Subcutaneous abdominal adipose tissue (tissue), 5 donors: ENCODE measurements around the gene KATNB1.
"Not testable (repeated sequence)": the region's sequence is repeated elsewhere in the genome, so short reads cannot be mapped to it uniquely, and the experiment has no call there.

Experiments
- H3K27ac ChIP-seq: one replicate; pipeline ENCODE4 v1.7.0; 2013; ENCODE audit warnings: low read depth, mild to moderate bottlenecking, inconsistent platforms, low read length, moderate library complexity
- H3K27me3 ChIP-seq, 5 donors: one replicate each; pipeline ENCODE4 v1.7.0; 2013; ENCODE audit warnings: low read length in 5 of 5, inconsistent platforms in 1 of 5; ENCODE audit not compliant: control insufficient read depth in 5 of 5, insufficient read depth in 4 of 5
- H3K36me3 ChIP-seq, 5 donors: one replicate each; pipeline ENCODE4 v1.7.0; 2013; ENCODE audit warnings: low read length in 5 of 5; ENCODE audit not compliant: control insufficient read depth in 5 of 5, insufficient read depth in 5 of 5
- H3K4me1 ChIP-seq, 5 donors: one replicate each; pipeline ENCODE4 v1.7.0; 2013; ENCODE audit warnings: low read length in 5 of 5, mild to moderate bottlenecking in 3 of 5, moderate library complexity in 1 of 5; ENCODE audit not compliant: control insufficient read depth in 5 of 5, insufficient read depth in 5 of 5
- H3K4me3 ChIP-seq, 5 donors: one replicate each; pipeline ENCODE4 v1.7.0; 2013; ENCODE audit warnings: low read length in 5 of 5, low read depth in 1 of 5
- H3K9ac ChIP-seq, 5 donors: one replicate each; pipeline ENCODE4 v1.7.0; 2013; ENCODE audit warnings: low read length in 5 of 5, mild to moderate bottlenecking in 4 of 5, moderate library complexity in 3 of 5
- H3K9me3 ChIP-seq, 5 donors: one replicate each; pipeline ENCODE4 v1.7.0; 2013; ENCODE audit warnings: low read length in 5 of 5; ENCODE audit not compliant: control insufficient read depth in 5 of 5
- donor health status: healthy.
- donor health status: healthy.
- donor health status: healthy.
- donor health status: healthy.
- donor health status: healthy.

KATNB1 gene

GRCh38 chr16:57711993-57712392, 23.6 kb upstream of the KATNB1 start:
- Histone ChIP-seq H3K4me1 (no peaks in the 10 kb centered on the region), H3K27ac (no peak overlapping the region), H3K9ac (no peak overlapping the region), H3K27me3 (peaks cover 3 to 11% (median 6%) of the 10 kb centered on the region in 5 donors), H3K4me3 (no peak overlapping the region), H3K9me3 (no peaks in the 10 kb centered on the region), H3K36me3 (no peaks in the 10 kb centered on the region)

- not testable (repeated sequence) for H3K9ac ChIP-seq, H3K36me3 ChIP-seq, H3K4me3 ChIP-seq, H3K9me3 ChIP-seq, H3K27me3 ChIP-seq, H3K4me1 ChIP-seq, H3K27ac ChIP-seq
Measured at GRCh38 chr16:57712569-57712968, 23.0 kb upstream of the KATNB1 start.

- Histone ChIP-seq H3K36me3 (no peaks in the 10 kb centered on the region), H3K9ac (no peak overlapping the region), H3K27ac (no peak overlapping the region), H3K9me3 (no peaks in the 10 kb centered on the region), H3K4me1 (no peaks in the 10 kb centered on the region), H3K4me3 (no peak overlapping the region), H3K27me3 (peaks cover 3 to 7% (median 5%) of the 10 kb centered on the region in 5 donors)
Measured at GRCh38 chr16:57713596-57713995, 22.0 kb upstream of the KATNB1 start.

GRCh38 chr16:57714047-57714446, 21.5 kb upstream of the KATNB1 start:
- peaks cover 3 to 7% (median 5%) of the 10 kb centered on the region in 5 donors for H3K27me3 ChIP-seq
- H3K36me3 ChIP-seq, result no peaks in the 10 kb centered on the region
- H3K9ac ChIP-seq, result no peak overlapping the region
- no peak overlapping the region for H3K27ac ChIP-seq
- no peaks in the 10 kb centered on the region for H3K4me1 ChIP-seq
- H3K4me3 ChIP-seq, result no peak overlapping the region
- H3K9me3 ChIP-seq, result no peaks in the 10 kb centered on the region

GRCh38 chr16:57720142-57720575, 15.4 kb upstream of the KATNB1 start:
- H3K4me1 ChIP-seq, result no peaks in the 10 kb centered on the region
- no peaks in the 10 kb centered on the region for H3K9me3 ChIP-seq
- no peaks in the 10 kb centered on the region for H3K36me3 ChIP-seq
- no peak overlapping the region for H3K27ac ChIP-seq
- no peak overlapping the region for H3K4me3 ChIP-seq
- H3K9ac ChIP-seq, result no peak overlapping the region
- peaks cover 3 to 9% (median 7%) of the 10 kb centered on the region in 5 donors for H3K27me3 ChIP-seq

- H3K27ac ChIP-seq, result no peak overlapping the region
- no peaks in the 10 kb centered on the region for H3K4me1 ChIP-seq
- H3K36me3 ChIP-seq, result no peaks in the 10 kb centered on the region
- H3K4me3 ChIP-seq, result no peak overlapping the region
- no peak overlapping the region for H3K9ac ChIP-seq
- peaks cover 0 to 5% (median 3%) of the 10 kb centered on the region in 5 donors for H3K27me3 ChIP-seq
- no peaks in the 10 kb centered on the region for H3K9me3 ChIP-seq
Measured at GRCh38 chr16:57721356-57722209, 14.0 kb upstream of the KATNB1 start.

GRCh38 chr16:57722210-57722499, 13.4 kb upstream of the KATNB1 start:
- Histone ChIP-seq H3K9me3 (no peaks in the 10 kb centered on the region), H3K9ac (no peak overlapping the region), H3K4me3 (no peak overlapping the region), H3K36me3 (no peaks in the 10 kb centered on the region), H3K27ac (no peak overlapping the region), H3K27me3 (peaks cover 0 to 5% (median 3%) of the 10 kb centered on the region in 5 donors), H3K4me1 (no peaks in the 10 kb centered on the region)

- Histone ChIP-seq H3K4me3 (no peak overlapping the region), H3K9ac (no peak overlapping the region), H3K36me3 (no peaks in the 10 kb centered on the region), H3K4me1 (no peaks in the 10 kb centered on the region), H3K9me3 (no peaks in the 10 kb centered on the region), H3K27me3 (peaks cover 0 to 5% (median 3%) of the 10 kb centered on the region in 5 donors), H3K27ac (no peak overlapping the region)
Measured at GRCh38 chr16:57722651-57723050, 12.9 kb upstream of the KATNB1 start.

GRCh38 chr16:57723170-57723569, 12.4 kb upstream of the KATNB1 start:
- no peak overlapping the region for H3K4me3 ChIP-seq
- H3K27me3 ChIP-seq, result peaks cover 0 to 5% (median 3%) of the 10 kb centered on the region in 5 donors
- no peak overlapping the region for H3K27ac ChIP-seq
- H3K9ac ChIP-seq, result no peak overlapping the region
- H3K4me1 ChIP-seq, result no peaks in the 10 kb centered on the region
- no peaks in the 10 kb centered on the region for H3K36me3 ChIP-seq
- H3K9me3 ChIP-seq, result no peaks in the 10 kb centered on the region

GRCh38 chr16:57724531-57724930, 11.0 kb upstream of the KATNB1 start:
- H3K4me1 ChIP-seq, result no peaks in the 10 kb centered on the region
- H3K27me3 ChIP-seq, result peaks cover 0 to 5% (median 3%) of the 10 kb centered on the region in 5 donors
- no peak overlapping the region for H3K9ac ChIP-seq
- H3K9me3 ChIP-seq, result no peaks in the 10 kb centered on the region
- no peak overlapping the region for H3K4me3 ChIP-seq
- no peaks in the 10 kb centered on the region for H3K36me3 ChIP-seq
- H3K27ac ChIP-seq, result no peak overlapping the region
